Trophoblast cell (in vitro differentiated cells and primary cell): ENCODE measurements around the gene CDC42EP1.

ENCODE experiments used
- DNase-seq, 2 donors: peaks; one replicate each; pipeline ENCODE4 v3.0.0-alpha.2; 2016
- H2AFZ ChIP-seq: 2 replicates; pipeline ENCODE4 v1.6.1; 2013; ENCODE audit warnings: low read length, moderate library complexity, mild to moderate bottlenecking; ENCODE audit not compliant: insufficient read depth, poor library complexity
- H2AK5ac ChIP-seq: 2 replicates; pipeline ENCODE4 v1.6.1; 2013; ENCODE audit warnings: mild to moderate bottlenecking, low read length
- H2BK120ac ChIP-seq: 2 replicates; pipeline ENCODE4 v1.6.1; 2013; ENCODE audit warnings: low read length, mild to moderate bottlenecking, moderate library complexity; ENCODE audit not compliant: insufficient read depth, poor library complexity
- H2BK12ac ChIP-seq: 2 replicates; pipeline ENCODE4 v1.6.1; 2013; ENCODE audit warnings: mild to moderate bottlenecking, low read length, moderate library complexity
- H2BK5ac ChIP-seq: 2 replicates; pipeline ENCODE4 v1.6.1; 2013; ENCODE audit warnings: low read length, low read depth, moderate library complexity, mild to moderate bottlenecking; ENCODE audit not compliant: poor library complexity
- H3K14ac ChIP-seq: 2 replicates; pipeline ENCODE4 v1.6.1; 2013; ENCODE audit warnings: mild to moderate bottlenecking, low read length
- H3K18ac ChIP-seq: 2 replicates; pipeline ENCODE4 v1.6.1; 2013; ENCODE audit warnings: mild to moderate bottlenecking, low read length
- H3K23ac ChIP-seq: 2 replicates; pipeline ENCODE4 v1.6.1; 2013; ENCODE audit warnings: low read length
- H3K27ac ChIP-seq: 2 replicates; pipeline ENCODE4 v1.5.1; 2013; ENCODE audit warnings: low read depth, mild to moderate bottlenecking, inconsistent platforms, low read length, moderate library complexity
- H3K27me3 ChIP-seq: 2 replicates; pipeline ENCODE4 v1.6.1; 2013; ENCODE audit warnings: inconsistent platforms, mild to moderate bottlenecking, low read length, moderate library complexity; ENCODE audit not compliant: insufficient read depth
- H3K36me3 ChIP-seq, 2 experiments: 1 replicate in 1 of 2; 2 replicates in 1 of 2; pipeline ENCODE4 v1.6.1; 2013; ENCODE audit warnings: low read length in 2 of 2, mild to moderate bottlenecking in 2 of 2, moderate library complexity in 1 of 2; ENCODE audit not compliant: insufficient read depth in 2 of 2, control insufficient read depth in 1 of 2
- H3K4ac ChIP-seq: 2 replicates; pipeline ENCODE4 v1.6.1; 2013; ENCODE audit warnings: low read depth, mild to moderate bottlenecking, low read length, moderate library complexity
- H3K4me1 ChIP-seq, 2 experiments: 1 replicate in 1 of 2; 2 replicates in 1 of 2; pipeline ENCODE4 v1.6.1; 2013; ENCODE audit warnings: low read length in 2 of 2, mild to moderate bottlenecking in 2 of 2, moderate library complexity in 1 of 2; ENCODE audit not compliant: insufficient read depth in 2 of 2, control insufficient read depth in 1 of 2
- H3K4me2 ChIP-seq: 2 replicates; pipeline ENCODE4 v1.6.1; 2013; ENCODE audit warnings: inconsistent platforms, mild to moderate bottlenecking, low read length, moderate library complexity
- H3K4me3 ChIP-seq: 2 replicates; pipeline ENCODE4 v1.5.1; 2013; ENCODE audit warnings: mild to moderate bottlenecking, low read depth, low read length, inconsistent platforms
- H3K79me1 ChIP-seq: one replicate; pipeline ENCODE4 v1.6.1; 2013; ENCODE audit warnings: low read length
- H3K79me2 ChIP-seq: 2 replicates; pipeline ENCODE4 v1.6.1; 2013; ENCODE audit warnings: low read length, mild to moderate bottlenecking; ENCODE audit not compliant: control insufficient read depth, insufficient read depth, poor library complexity
- H3K9ac ChIP-seq: 2 replicates; pipeline ENCODE4 v1.6.1; 2013; ENCODE audit warnings: mild to moderate bottlenecking, low read length
- H3K9me3 ChIP-seq: 2 replicates; pipeline ENCODE4 v1.6.1; 2013; ENCODE audit warnings: low read depth, mild to moderate bottlenecking, control low read depth, inconsistent platforms, low read length; ENCODE audit not compliant: insufficient read depth
- H4K12ac ChIP-seq: 2 replicates; pipeline ENCODE4 v1.6.1; 2013; ENCODE audit warnings: low read depth, mild to moderate bottlenecking, low read length, moderate library complexity
- H4K8ac ChIP-seq: 2 replicates; pipeline ENCODE4 v1.6.1; 2013; ENCODE audit warnings: low read depth, mild to moderate bottlenecking, low read length, moderate library complexity
- H4K91ac ChIP-seq: one replicate; pipeline ENCODE4 v1.6.1; 2013; ENCODE audit warnings: low read depth, mild to moderate bottlenecking, low read length, moderate library complexity
- WGBS: extraction: QIAGEN DNeasy Blood & Tissue Kit; methylation state at CpG from one replicate; pipeline ENCODE4 v1.1.7; 2013; ENCODE audit warnings: missing lambda C conversion rate; ENCODE audit not compliant: insufficient read length, insufficient coverage; ENCODE audit errors: extremely low coverage; 5-methylcytosine and 5-hydroxymethylcytosine counted together

The CDC42EP1 gene

GRCh38 chr22:37571992-37572373 lies 11.7 kb downstream of the CDC42EP1 start:
- Histone ChIP-seq H2AK5ac (no peak overlapping the region), H2AFZ (no peak overlapping the region), H3K27me3 (no peaks in the 10 kb centered on the region), H3K18ac (no peak overlapping the region), H3K27ac (no peak overlapping the region), H4K91ac (no peak overlapping the region), H3K4ac (no peak overlapping the region), H3K9me3 (no peaks in the 10 kb centered on the region), H4K8ac (no peak overlapping the region), H3K79me1 (peaks cover 9% of the 10 kb centered on the region), H2BK5ac (no peak overlapping the region), H3K36me3 (peaks cover 20 to 21% of the 10 kb centered on the region in 2 experiments), H3K23ac (no peak overlapping the region), H3K9ac (no peak overlapping the region), H2BK12ac (no peak overlapping the region), H3K4me3 (no peak overlapping the region), H2BK120ac (no peak overlapping the region), H3K79me2 (peaks cover 4% of the 10 kb centered on the region), H4K12ac (no peak overlapping the region), H3K14ac (no peak overlapping the region), H3K4me1 (peaks cover 25 to 30% of the 10 kb centered on the region in 2 experiments), H3K4me2 (no peak overlapping the region)
- no CpG with 5 or more reads among the region's 8 CpGs for WGBS
- DNase-seq = no peak

GRCh38 chr22:37575490-37576003 lies 15.3 kb downstream of the CDC42EP1 start:
- Histone ChIP-seq H3K4me3 (no peak overlapping the region), H3K9me3 (no peaks in the 10 kb centered on the region), H3K4me2 (no peak overlapping the region), H3K9ac (no peak overlapping the region), H3K27ac (no peak overlapping the region), H4K91ac (peak overlapping the region; percentile 7), H3K79me1 (no peaks in the 10 kb centered on the region), H3K18ac (no peak overlapping the region), H2BK5ac (no peak overlapping the region), H2BK12ac (no peak overlapping the region), H4K12ac (no peak overlapping the region), H4K8ac (no peak overlapping the region), H2AK5ac (no peak overlapping the region), H3K14ac (no peak overlapping the region), H3K79me2 (no peaks in the 10 kb centered on the region), H3K27me3 (no peaks in the 10 kb centered on the region), H3K23ac (no peak overlapping the region), H3K36me3 (no peaks in the 10 kb centered on the region), H3K4me1 (no peaks in the 10 kb centered on the region), H3K4ac (no peak overlapping the region), H2BK120ac (no peak overlapping the region), H2AFZ (no peak overlapping the region)
- no CpG with 5 or more reads among the region's 10 CpGs for WGBS
- DNase-seq = no peak

DNA sequence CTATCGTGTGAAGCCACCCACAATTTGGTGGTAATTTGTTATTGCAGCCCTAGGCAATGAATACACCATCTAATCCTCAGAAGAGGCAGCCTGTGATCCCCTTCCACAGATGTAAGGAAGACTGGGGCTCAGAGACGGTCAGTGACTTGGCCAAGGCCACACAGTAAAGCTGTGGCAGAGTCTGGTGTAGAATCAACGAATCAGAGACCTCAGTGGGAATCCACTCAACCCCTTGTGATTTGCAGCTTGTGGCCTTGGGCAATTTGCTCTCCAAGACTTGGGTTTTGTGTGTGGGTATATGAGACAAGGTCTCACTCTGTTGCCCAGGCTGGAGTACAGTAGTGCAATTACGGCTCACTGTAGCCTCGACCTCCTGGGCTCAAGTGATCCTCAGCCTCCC lies 17.7 kb downstream of the CDC42EP1 start:
- Histone ChIP-seq H2BK120ac (no peak overlapping the region), H2AK5ac (no peak overlapping the region), H3K79me2 (no peaks in the 10 kb centered on the region), H3K14ac (no peak overlapping the region), H2AFZ (no peak overlapping the region), H3K18ac (no peak overlapping the region), H3K23ac (no peak overlapping the region), H4K91ac (no peak overlapping the region), H3K79me1 (no peaks in the 10 kb centered on the region), H2BK5ac (no peak overlapping the region), H3K4me3 (no peak overlapping the region), H4K12ac (no peak overlapping the region), H3K4me2 (no peak overlapping the region), H3K27ac (no peak overlapping the region), H2BK12ac (no peak overlapping the region), H3K36me3 (no peaks in the 10 kb centered on the region), H4K8ac (no peak overlapping the region), H3K4me1 (no peaks in the 10 kb centered on the region), H3K9ac (no peak overlapping the region), H3K27me3 (no peaks in the 10 kb centered on the region), H3K4ac (no peak overlapping the region), H3K9me3 (no peaks in the 10 kb centered on the region)
- DNase-seq = no peak
- no CpG with 5 or more reads among the region's 5 CpGs for WGBS

GRCh38 chr22:37581504-37581903 lies 21.2 kb downstream of the CDC42EP1 start:
- Histone ChIP-seq H4K8ac (no peak overlapping the region), H3K79me2 (no peaks in the 10 kb centered on the region), H3K4me2 (no peak overlapping the region), H3K14ac (no peak overlapping the region), H2BK5ac (no peak overlapping the region), H2AK5ac (no peak overlapping the region), H3K9me3 (no peaks in the 10 kb centered on the region), H3K9ac (no peak overlapping the region), H4K12ac (no peak overlapping the region), H2AFZ (no peak overlapping the region), H2BK12ac (no peak overlapping the region), H3K18ac (no peak overlapping the region), H3K23ac (no peak overlapping the region), H3K4me1 (no peaks in the 10 kb centered on the region), H3K4ac (no peak overlapping the region), H2BK120ac (no peak overlapping the region), H3K4me3 (no peak overlapping the region), H3K27ac (no peak overlapping the region), H4K91ac (no peak overlapping the region), H3K36me3 (no peaks in the 10 kb centered on the region), H3K27me3 (no peaks in the 10 kb centered on the region), H3K79me1 (no peaks in the 10 kb centered on the region)
- DNase-seq = no peak
- no CpG with 5 or more reads among the region's 9 CpGs for WGBS
